Retina (tissue), 1 donor: Measurements from ENCODE around the gene RAD51C.
A peak's percentile ranks its signal among the peaks of the same experiment; 100 is the strongest.
"Not testable (repeated sequence)": the region's sequence is repeated elsewhere in the genome, so short reads cannot be mapped to it uniquely, and the experiment has no call there.

Experiments used
- DNase-seq: peaks from one replicate; pipeline ENCODE4 v3.0.0-alpha.2; 2016

The RAD51C gene

GRCh38 chr17:58684462-58684861, 7.9 kb upstream of the RAD51C start:
- not testable (repeated sequence) for DNase-seq

DNA sequence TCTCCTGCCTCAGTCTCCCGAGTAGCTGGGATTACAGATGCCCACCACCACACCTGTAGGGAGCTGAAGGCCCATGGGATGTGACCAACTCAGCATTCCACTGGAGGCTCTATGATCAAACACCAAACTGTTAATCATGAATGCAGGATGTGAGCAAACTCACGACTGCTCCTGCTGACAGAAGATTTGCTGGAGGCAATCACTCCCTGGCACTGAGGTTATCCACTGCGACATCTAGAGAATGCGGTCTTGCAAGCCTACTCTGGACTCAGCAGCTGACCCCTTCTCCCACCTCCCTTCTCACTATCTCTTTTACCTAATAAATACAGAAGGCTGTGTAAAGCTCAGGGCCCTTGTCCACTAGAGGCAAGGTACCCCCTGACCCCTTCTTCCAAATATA, 5.4 kb upstream of the RAD51C start:
- no peak for DNase-seq

- no peak for DNase-seq
Measured at GRCh38 chr17:58688521-58688920, 3.9 kb upstream of the RAD51C start.

- not testable (repeated sequence) for DNase-seq
Measured at GRCh38 chr17:58690033-58690432, 2.4 kb upstream of the RAD51C start.

DNA sequence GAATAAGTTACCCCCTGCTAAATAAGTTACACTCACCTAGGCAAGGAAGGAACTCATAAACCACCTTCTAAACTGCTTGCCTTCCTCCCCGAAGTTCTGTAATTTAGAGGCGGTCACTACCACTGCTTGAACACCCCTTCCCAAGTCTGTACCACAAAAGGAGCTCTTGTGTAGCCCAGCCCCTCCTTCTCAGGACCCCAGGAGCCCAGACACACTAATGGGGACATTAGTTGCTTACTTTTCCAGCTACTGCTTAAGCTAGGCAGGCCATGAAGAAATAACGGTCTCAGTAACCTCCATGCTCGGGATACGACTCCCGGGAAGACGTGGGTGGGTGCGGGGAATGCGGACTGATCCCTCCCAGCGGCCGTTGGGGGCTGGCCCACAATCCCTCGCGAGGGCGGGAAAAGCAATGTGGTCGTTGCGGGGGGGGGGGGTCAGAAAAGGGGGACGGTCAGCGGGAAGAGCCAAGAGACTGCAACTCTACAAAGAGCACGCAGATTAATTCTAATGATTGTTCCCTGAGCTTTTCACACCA, 632 bp upstream of the RAD51C start, which contains the start of gene TEX14:
TSS of gene TEX14 (minus strand) at position 345 of the 538 bp plus-strand sequence. CDS start 40,044 bp downstream, outside the sequence.
- DNase-seq = no peak

DNA sequence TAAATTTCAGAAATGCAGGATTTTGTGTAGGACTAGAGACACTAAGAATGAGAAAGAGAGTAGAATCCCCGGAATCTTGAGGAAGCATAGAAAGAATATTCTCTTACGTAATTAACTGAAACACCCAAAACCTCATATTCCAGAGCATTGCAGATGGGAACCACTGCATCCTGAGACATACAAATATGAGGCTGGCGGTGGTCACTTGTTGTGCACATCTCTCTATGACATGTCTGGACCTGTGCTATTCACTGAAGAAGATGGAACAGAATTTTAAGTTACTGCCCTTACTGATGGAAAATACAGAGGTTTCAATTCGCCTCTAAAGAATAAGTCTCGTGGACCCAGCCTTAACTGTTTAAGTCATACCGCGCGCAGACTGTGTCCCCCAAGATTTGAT, 806 bp downstream of the RAD51C start:
- no peak for DNase-seq

DNA sequence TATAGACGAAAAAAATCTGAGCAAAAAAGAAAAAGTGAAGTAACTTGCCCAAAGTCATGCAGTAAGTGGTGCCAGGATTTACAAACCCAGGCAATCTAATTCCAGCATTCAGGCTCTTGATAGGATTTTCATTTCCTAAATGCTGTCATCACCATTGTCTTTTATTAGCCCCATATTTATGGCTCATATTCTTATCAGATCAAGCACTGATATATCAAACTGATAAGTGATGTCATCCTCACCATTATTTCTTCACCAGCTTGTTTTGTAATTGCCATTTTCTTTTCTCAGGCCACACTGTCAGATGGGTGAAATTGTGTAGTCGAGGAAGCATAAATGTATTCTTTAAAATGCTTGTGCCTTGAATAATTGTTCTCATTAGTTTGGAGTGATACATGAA, 1.3 kb downstream of the RAD51C start:
- DNase-seq = no peak

DNA sequence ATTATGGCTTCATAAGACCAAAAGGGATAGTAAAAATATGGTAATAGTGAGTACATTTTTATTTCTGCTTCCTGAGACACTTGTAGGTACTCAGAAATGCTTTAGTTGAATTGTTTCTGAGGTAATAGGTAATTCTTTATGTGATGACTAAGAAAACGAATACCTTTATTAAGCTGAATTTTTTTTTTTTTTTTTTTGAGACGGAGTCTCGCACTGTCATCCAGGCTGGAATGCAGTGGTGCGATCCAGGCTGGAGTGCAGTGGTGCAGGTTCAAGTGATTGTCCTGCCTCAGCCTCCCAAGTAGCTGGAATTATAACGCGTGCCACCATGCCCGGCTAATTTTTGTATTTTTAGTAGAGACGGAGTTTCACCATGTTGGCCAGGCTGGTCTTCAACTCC, 1.9 kb downstream of the RAD51C start:
- no peak for DNase-seq

- no peak for DNase-seq
Measured at GRCh38 chr17:58694826-58695225, 2.4 kb downstream of the RAD51C start.

DNA sequence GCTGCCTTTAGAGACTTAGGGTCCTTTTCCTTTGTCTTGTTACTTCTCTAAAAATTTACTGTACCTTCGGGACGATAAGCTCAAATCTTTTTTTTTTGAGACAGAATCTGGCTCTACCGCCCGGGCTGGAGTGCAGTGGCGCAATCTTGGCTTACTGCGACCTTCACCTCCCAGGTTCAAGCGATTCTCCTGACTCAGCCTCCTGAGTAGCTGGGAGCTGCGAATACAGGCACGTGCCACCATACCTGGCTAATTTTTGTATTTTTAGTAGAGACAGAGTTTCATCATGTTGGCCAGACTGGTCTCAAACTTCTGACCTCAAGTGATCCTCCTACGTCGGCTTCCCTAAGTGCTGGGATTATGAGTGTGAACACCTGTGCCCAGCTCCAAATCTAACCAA, 7.4 kb downstream of the RAD51C start:
- DNase-seq = no peak

- DNase-seq = no peak
Measured at GRCh38 chr17:58702045-58702476, 9.7 kb downstream of the RAD51C start.

DNA sequence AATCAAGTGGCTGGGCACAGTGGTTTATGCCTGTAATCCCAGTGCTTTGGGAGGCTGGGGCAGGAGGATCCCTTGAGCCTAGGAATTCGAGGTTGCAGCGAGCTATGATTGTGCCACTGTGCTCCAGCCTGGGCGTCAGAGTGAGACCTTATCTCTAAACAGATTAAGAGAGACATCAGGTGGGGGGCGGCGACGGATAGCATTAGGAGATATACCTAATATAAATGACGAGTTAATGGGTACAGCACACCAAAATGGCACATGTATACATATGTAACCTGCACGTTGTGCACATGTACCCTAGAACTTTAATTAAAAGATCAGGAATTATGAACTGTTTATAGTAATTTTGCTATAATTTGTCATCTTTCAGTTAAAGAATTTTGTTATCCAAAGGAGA, 10.3 kb downstream of the RAD51C start:
- no peak for DNase-seq

DNA sequence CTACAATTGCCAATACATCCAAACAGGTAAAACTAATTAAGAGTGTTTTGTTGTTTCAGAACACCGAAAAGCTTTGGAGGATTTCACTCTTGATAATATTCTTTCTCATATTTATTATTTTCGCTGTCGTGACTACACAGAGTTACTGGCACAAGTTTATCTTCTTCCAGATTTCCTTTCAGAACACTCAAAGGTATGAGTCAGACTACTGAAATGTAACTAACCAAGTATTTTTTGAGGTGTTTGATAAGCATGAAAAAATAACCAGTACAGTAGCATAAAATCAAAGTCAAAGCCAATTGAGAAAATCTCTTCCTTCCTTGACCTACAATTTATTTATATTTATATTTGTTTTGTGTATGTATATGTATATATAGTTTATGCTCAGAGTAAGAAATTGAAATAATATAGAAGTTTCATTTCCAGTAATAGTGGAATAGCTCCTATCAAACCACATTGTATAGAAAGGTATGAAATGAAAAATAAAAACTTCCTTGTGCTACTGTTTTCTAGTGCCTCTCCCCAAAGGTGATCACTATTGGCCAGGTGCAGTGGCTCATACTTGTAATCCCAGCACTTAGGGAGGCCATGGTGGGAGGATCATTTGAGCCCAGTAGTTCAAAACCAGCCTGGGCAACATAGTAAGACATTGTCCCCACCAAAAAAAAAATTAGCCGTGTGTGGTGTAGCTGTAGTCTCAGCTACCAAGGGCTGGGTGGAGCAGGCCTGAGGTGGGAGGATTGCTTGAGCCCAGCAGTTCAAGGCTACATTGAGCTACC, 10.9 kb downstream of the RAD51C start:
- DNase-seq = no peak

GRCh38 chr17:58703916-58704286, 11.5 kb downstream of the RAD51C start:
- DNase-seq = no peak

GRCh38 chr17:58706351-58707140, 14.1 kb downstream of the RAD51C start:
- no peak for DNase-seq

DNA sequence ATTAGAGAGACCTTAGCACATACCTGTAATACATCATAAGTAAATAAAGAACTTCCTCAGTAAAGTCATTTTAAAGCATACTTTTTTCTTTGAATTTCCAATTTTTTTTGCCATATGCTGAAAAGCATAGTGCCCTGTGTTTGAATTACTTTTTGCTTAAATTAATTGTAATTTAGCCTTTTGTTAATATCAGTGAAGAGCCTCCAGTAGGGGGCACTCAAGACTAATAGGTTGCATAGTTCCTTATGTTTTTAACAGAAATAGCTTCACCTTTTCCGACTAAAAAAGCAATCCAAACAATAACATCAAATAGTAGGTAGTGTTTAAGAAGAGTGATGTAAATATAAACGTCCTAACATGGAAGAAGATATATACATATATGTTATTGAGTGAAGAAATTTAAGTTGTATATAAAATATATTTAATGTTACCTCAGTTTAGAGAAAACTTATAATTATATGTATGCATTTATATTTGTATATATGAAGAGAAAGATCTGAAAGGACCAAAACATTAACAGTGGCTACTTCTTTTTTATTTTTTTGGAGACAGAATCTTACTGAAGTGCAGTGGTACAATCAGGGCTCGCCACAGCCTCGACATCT, 18.6 kb downstream of the RAD51C start:
- DNase-seq = peak; percentile 34

DNA sequence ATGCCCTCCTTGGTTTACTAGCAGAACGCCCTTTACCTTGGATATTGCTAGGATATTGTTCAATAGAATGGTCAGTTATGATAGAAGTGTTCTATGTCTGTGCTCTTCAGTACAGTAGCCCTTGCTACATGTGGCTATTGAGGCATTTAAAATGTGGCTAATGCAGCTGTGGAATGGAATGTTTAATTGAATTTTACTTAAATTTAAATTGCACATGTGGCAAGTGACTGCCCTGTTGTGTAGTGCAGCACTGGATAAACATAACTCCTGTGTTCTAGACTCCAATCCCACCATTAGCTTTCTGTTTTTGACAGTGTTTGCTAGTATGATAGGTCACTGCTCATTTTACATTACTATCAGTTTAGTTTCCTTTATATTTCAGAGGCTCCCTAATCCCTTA, 29.9 kb downstream of the RAD51C start:
- no peak for DNase-seq

- DNase-seq = no peak
Measured at GRCh38 chr17:58722696-58723095, 30.3 kb downstream of the RAD51C start.

- DNase-seq = no peak
Measured at GRCh38 chr17:58728798-58729197, 36.4 kb downstream of the RAD51C start.

- no peak for DNase-seq
Measured at GRCh38 chr17:58730937-58731336, 38.5 kb downstream of the RAD51C start.

DNA sequence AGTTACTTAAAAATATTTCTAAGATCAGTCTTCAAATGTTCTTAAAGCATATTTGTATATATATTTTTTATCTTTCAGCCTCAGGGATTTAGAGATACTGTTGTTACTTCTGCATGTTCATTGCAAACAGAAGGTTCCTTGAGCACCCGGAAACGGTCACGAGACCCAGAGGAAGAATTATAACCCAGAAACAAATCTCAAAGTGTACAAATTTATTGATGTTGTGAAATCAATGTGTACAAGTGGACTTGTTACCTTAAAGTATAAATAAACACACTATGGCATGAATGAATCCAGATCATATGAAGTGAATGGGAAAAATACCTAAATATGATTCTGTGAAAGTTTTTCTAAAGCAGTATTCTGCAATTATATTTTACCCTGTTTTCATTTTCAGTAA, 41.6 kb downstream of the RAD51C start:
- no peak for DNase-seq

DNA sequence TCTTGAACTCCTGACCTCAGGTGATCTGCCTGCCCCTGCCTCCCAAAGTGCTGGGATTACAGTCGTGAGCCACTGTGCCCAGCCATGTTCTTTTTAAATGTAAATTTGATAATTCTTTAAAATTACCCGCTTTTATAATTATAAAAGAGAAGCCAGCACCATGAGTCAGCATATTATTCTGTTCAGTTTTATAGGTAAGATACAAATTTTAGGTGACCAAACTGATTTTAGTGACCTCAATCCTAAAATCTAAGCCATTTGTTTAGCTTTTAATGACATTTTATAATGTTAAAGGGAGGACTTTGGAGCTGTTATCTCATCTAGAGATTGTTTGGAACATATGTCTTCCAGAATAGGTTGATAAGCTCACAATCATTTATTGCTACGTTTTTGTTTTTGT, 42.4 kb downstream of the RAD51C start:
- DNase-seq = no peak

DNA sequence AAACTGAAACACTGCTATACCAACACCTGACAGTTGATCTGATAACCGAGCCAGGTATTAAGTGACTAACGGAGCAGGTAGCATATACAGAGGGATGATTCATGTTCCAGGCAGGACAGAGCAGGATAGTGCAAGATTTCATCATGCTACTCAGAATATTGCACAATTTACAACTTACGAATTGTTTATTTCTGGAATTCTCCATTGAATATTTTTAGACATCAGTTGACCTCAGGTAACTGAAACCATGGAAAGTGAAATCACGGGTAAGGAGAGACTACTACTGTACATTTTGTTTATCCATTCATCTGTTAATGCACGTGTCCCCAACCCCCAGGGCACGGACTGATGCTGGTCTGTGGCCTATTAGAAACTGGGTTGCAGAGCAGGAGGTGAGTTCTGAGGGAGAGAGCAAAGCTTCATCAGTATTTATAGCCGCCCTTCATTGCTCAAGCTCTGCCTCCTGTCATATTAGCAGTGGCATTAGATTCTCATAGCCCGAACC, 48.8 kb downstream of the RAD51C start:
- DNase-seq = no peak
